ENCODE measurements around the gene TDP1.

Gene TDP1

DNA sequence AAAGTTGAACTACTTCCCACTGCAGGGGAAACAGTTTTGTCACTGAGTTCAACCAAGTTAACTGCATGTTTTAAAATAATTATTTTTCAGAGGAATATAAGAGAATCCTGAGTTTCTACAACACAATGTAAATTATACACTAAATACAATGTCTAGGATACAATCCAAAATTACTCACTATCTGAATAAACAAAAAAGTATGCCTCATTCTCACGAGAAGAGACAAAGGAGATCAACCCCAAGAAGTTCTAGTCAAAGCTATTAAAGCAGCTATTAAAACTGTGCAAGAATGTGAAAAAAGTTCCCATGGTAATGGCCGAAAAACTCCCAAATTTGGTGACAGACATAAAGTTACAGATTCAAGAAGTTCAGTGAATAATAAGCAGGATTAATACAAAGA lies 97.3 kb downstream of the TDP1 start:
- DNase-seq: no peak

DNA sequence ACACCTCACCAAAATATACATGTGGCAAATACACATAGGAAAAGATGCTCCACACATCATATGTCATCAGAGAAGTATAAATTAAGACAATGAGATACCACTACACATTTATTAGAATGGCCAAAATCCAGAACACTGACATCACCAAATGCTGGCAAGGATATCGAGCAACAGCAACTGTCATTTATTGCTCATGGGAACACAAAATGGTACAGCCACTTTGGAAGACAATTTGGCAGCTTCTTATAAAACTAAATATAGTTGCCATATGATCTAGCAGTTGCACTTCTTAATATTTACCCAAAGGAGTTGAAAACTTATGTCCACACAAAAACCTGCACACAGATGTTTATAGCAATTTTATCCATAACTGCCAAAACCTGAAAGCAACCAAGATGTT lies 99.1 kb downstream of the TDP1 start:
- no peak for DNase-seq

- DNase-seq: no peak
Observed at GRCh38 chr14:90056826-90057225, 101.1 kb downstream of the TDP1 start.

DNA sequence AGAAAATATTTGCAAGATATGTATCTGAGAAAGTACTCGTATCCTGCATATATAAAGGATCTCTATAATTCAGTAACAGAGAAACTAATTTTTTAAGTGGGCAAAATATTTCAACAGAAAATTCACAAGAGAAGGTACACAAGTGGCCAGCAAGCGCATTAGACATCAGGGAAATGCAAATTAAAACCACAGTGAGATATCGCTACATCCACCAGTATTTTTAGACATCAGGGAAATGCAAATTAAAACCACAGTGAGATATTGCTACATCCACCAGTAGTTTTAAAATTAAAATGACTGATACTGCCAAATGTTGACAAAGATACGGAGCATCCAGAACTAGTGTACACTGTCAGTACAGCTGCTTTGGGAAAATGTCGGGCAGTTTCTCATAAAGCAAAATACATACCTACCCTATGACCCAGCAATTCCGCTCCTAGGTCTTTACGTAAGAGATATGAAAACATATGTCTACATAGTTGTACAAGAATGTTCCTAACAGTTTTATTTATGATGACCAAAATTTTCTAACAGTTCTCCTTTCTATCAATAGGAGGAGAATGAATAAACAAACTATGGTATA lies 103.2 kb downstream of the TDP1 start:
- DNase-seq: peak; percentile 47 to 66

DNA sequence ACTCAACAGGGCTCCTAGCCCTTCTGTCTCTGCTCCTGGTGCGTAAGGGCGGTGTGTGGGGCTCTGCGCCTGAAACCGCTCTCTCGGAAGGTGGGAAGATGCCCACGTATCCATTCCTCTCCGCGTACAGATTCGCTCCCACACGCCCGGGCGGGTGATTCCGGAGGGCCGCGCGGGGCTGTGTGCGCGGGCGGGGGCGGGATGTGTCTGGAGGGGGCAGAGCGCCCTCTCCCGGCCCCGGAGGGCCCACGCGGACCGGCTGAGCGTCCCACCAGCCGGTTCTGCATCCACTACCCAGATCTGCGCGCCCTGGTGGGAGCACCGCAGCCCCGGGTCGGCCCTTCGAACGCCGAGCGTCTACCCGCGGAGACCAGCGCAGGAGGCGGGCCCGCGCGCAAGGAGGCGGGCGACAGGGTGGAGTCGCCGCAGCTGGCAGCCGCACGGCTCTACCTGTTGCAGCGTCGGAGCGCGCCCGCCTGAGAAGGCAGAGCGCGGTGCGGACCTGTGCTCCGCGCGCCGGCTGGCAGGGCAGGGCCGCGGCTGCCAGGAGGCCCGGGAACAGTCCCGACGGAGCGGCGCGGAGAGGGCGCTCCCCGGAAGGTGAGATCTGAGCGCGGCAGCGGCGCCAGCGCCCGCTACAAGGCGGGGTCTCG lies 104.7 kb downstream of the TDP1 start:
- DNase-seq: peak; percentile 2 to 79

DNA sequence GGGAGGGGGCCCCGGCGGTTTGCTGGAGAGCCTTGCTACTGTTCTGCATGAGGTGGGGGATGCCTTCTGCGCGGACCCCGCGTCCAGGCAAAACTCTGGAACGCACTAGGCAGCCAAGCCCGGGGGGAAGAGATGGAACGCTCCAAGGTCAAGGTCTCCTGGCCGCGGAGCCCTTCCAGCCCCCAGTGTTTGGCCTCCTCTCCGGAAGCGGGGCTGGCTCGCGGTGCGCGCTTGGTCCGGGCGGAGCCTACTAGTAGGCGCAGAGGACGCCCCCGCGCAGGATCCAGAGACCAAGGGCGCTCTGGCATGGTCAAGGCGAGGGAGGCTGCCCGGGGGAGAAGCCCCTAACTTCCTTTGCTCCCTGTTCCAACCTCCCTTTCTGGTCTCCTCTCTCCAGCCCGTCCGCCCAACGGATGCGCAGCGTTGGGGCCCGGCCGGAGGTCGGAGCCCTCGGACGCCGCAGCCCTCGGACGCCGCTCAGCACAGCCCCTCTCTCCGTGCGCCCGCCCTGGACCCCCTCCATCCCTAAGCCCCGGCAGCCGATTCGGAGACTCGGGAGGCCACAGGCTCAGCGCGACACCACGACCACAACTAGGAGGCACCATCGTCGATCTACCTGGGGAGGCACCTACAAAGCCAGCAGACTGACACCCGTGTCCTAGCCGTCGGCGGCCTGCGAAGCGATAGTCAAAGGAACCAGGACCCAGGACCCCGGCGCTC lies 105.4 kb downstream of the TDP1 start:
- peak in 1 of 2 experiments; percentile 27 for DNase-seq

- peak in 1 of 2 experiments; percentile 52 for DNase-seq
Observed at GRCh38 chr14:90061685-90062126, 106.0 kb downstream of the TDP1 start, which contains the start of gene KCNK13. Gene KCNK13 (plus strand): TSS chr14:90061994. CDS start chr14:90062206, 212 bp downstream.

DNA sequence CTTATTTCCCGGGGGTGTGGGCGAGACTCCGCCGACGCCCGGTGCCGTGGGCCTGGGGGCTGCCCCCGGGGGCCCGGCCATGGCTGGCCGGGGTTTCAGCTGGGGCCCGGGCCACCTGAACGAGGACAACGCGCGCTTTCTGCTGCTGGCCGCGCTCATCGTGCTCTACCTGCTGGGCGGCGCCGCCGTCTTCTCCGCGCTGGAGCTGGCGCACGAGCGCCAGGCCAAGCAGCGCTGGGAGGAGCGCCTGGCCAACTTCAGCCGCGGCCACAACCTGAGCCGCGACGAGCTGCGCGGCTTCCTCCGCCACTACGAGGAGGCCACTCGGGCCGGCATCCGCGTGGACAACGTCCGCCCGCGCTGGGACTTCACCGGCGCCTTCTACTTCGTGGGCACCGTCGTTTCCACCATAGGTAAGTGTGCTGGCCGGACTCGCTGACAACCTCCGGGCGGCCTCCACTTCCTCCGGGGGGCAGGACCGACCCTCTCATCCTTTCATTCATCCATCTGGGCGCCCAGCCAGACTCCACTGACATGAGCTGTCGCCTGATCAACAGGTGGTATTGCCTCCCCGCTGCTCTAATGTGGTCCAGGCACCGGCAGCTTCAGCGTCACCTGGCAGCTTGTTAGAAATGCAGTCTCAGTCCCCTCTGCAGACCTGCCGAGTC lies 106.5 kb downstream of the TDP1 start:
- DNase-seq: peak in 1 of 2 experiments; percentile 55

- no peak for DNase-seq
Observed at GRCh38 chr14:90062822-90063539, 107.3 kb downstream of the TDP1 start.

DNA sequence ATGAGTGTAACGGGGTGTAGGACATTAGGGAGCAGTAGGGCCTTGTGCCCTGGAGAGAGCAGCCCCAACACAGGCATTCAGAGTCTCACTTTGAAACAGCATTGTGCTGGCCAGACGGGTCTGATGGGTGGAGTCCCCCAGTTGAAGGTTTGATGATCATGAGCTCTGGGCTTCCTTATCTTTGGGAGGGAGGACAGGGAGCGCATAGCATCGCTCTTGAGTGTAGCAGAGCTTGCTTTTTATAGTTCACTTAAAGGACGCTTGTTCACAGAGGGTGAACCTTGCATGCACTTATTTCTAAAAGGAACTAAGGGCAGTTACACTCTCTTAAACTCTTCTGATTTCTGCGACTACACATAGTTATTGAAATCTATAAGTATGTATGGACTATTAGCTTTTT lies 116.6 kb downstream of the TDP1 start:
- no peak for DNase-seq

DNA sequence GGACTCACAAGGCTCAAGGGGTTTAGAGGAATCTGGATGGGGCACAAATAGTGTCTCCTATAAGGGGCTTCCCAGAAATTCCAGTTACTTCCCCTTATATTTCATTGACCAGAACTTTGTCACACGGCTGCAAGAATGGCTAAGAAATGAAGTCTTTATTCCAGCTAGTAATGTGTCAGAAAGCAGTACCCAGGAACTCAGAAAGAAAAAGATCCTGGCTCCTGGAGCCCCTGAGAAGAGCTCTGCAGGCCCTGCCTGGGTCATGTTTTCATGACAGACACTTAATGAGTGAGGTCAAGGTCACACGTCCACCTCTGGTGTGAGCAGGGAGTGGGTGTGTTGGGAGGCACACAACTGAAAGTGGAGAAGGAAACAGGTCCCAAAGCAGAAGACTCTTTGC lies 123.8 kb downstream of the TDP1 start:
- DNase-seq: no peak

DNA sequence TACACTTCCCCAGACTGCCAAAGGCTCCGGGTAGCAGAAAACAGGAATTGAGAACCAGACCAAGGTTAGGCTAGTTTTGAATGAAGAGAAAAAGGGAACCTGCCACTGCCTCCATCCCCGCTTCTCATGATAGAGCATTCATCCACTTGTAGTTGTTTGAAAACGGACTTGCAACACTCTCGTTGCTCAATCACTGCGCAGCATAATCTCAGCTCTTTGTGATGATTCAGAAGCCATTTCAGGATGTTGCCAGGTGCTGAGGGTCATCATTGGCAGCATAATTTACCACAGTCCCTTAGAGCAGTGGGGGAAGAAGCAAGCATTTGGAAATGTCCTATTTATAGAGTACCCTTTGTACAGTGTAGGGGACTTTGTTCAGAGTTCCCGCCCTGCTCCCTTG lies 131.7 kb downstream of the TDP1 start:
- no peak for DNase-seq

DNA sequence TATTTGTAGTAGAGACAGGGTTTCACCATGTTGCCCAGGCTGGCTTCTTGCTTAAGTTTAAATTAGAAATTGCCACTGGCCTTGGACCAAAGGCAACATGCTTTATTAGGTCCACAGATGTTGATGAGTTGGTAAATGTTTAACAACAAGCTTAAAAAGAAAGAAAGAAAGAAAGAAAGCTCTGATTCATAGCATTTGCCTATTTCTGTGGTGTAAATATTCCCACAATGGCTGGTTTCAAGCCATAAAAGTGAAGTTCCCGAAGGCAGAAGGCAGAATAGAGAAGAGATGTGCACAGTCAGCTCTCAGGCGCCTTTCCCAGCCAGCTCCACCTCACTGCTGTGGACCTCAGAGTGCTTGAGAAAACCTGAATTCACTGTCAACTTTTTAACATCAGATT lies 132.4 kb downstream of the TDP1 start:
- no peak for DNase-seq

GRCh38 chr14:90089486-90089885 lies 133.8 kb downstream of the TDP1 start:
- DNase-seq: peak in 1 of 2 experiments; percentile 8

GRCh38 chr14:90091393-90091792 lies 135.7 kb downstream of the TDP1 start:
- DNase-seq: no peak

DNA sequence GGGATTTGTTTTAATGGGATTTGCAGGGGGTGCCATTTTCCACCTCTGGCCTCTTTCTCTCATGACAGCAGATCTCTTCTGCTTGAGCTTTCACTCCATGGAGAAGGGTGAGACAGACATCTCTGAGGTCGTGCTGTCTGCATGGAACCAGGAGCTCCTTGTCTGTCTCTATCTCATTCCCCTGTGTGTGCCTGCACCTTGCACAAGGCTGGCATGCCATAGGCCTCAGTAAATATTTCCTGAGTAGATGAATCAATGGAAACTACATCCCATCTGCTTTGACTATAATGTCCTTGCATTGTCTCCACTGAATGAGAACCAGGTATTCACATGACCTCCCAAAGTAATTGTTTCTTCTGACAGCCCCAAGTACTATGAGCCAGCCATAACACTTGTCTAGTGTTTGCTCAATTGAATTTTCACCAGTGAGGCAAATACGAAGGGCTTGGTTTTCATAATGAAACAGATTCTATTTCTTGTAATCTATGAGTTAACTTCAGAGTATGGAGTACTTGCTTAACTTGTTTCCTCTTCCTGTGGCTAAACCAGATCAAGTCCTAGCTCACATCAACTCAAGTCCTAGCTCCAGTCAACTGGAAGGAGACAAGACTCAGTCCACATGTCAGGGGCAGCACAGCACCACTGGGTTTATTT lies 138.3 kb downstream of the TDP1 start:
- no peak for DNase-seq
